ENCODE measurements around the gene PRKAG1.

Gene PRKAG1

DNA sequence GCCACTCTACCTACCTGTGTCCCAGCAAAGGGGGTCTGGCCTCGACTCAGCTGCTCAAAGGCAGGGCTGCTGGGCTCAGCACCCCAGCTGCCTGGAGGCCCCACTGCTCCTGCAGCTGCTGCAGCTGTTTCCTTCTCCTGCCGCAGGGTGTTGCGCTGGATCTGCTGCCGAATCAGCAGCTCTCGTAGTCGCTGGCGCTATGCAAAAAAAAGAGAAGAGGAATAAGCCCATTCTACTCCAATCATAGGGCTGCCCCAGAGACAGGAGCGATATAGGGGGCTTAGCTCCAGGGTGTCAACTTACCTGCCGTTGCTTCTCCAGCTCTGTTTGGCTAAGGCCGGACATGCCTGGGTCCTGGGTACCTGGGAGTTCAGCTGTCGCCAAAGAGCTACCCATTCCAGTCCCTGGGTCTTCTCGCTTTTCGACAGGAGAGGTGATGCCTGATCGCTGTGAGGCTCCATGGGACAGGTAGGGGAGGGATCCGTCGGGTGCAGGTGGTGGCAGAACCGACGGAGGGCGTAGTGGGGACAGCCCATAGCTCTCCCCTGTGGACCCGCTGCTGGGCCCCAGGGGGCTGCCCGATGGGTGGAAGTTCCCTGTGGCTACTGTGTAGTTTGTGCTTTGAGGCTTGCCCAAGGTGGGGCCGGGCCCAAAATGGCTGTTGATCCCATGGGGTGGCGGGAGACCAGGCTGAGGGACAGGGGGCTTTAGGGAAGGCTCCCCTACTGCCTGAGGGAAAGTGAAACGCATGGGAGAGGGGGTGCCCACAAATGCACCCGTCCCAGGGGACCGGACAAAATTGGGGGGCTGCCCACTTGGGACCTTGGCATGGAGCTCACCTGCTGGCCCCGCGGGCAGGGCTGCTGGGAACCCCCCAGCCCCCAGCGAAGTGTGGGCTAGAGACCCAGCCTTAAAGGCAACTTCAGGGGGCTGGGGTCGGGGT is 21.1 kb upstream of the PRKAG1 start:
- H3K36me3 ChIP-seq (ENCODE audit: control insufficient read depth, insufficient read depth, low read length): peaks cover 87% of the 10 kb centered on the region

GRCh38 chr12:49038291-49038955 is 19.8 kb upstream of the PRKAG1 start:
- Histone ChIP-seq H3K4me3 (ENCODE audit: insufficient read depth, low read depth, low read length, poor library complexity, severe bottlenecking) (no peak overlapping the region), H3K27ac (ENCODE audit: insufficient read depth, low read length, poor library complexity, severe bottlenecking) (no peak overlapping the region), H3K27me3 (replicated peaks; ENCODE audit: control insufficient read depth, insufficient read depth, low read length, poor library complexity, severe bottlenecking) (no peaks in the 10 kb centered on the region), H3K36me3 (ENCODE audit: control insufficient read depth, insufficient read depth, low read length) (peaks cover 86% of the 10 kb centered on the region), H3K4me1 (ENCODE audit: control insufficient read depth, insufficient read depth, low read length, poor library complexity, severe bottlenecking) (no peaks in the 10 kb centered on the region), H3K9me3 (ENCODE audit: control insufficient read depth, low read length) (no peaks in the 10 kb centered on the region)
- no peak for DNase-seq

More for the DNA sequence above, 21.1 kb upstream of the PRKAG1 start:
- no peaks in the 10 kb centered on the region for H3K27me3 ChIP-seq (replicated peaks; ENCODE audit: control insufficient read depth, insufficient read depth, low read length, poor library complexity, severe bottlenecking)
- peaks cover 4% of the 10 kb centered on the region for H3K4me1 ChIP-seq (ENCODE audit: control insufficient read depth, insufficient read depth, low read length, poor library complexity, severe bottlenecking)
- DNase-seq: no peak
- H3K4me3 ChIP-seq (ENCODE audit: insufficient read depth, low read depth, low read length, poor library complexity, severe bottlenecking): no peak overlapping the region
- H3K27ac ChIP-seq (ENCODE audit: insufficient read depth, low read length, poor library complexity, severe bottlenecking): no peak overlapping the region
- H3K9me3 ChIP-seq (ENCODE audit: control insufficient read depth, low read length): no peaks in the 10 kb centered on the region

DNA sequence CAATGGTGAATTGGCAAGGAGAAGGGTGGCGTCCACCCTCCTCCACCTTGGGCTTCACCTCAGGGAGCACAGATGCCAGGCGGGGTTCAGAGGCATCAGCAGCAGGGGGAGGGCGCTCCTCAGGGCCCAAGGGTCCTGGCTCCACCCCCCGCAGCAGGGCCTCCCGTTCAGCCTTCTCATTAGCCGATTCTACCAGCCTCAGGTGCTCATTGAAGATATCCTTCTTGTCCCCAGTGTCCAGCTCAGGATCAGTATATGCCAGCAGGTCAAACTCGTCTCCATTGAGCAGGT is 19.3 kb upstream of the PRKAG1 start:
- H3K36me3 ChIP-seq (ENCODE audit: control insufficient read depth, insufficient read depth, low read length): peaks cover 86% of the 10 kb centered on the region
- H3K4me3 ChIP-seq (ENCODE audit: insufficient read depth, low read depth, low read length, poor library complexity, severe bottlenecking): no peak overlapping the region
- no peaks in the 10 kb centered on the region for H3K4me1 ChIP-seq (ENCODE audit: control insufficient read depth, insufficient read depth, low read length, poor library complexity, severe bottlenecking)
- no peaks in the 10 kb centered on the region for H3K27me3 ChIP-seq (replicated peaks; ENCODE audit: control insufficient read depth, insufficient read depth, low read length, poor library complexity, severe bottlenecking)
- H3K27ac ChIP-seq (ENCODE audit: insufficient read depth, low read length, poor library complexity, severe bottlenecking): no peak overlapping the region
- no peaks in the 10 kb centered on the region for H3K9me3 ChIP-seq (ENCODE audit: control insufficient read depth, low read length)
- no peak for DNase-seq

- peaks cover 86% of the 10 kb centered on the region for H3K36me3 ChIP-seq (ENCODE audit: control insufficient read depth, insufficient read depth, low read length)
These were observed 18.8 kb upstream of the PRKAG1 start for GRCh38 chr12:49037111-49037946.

DNA sequence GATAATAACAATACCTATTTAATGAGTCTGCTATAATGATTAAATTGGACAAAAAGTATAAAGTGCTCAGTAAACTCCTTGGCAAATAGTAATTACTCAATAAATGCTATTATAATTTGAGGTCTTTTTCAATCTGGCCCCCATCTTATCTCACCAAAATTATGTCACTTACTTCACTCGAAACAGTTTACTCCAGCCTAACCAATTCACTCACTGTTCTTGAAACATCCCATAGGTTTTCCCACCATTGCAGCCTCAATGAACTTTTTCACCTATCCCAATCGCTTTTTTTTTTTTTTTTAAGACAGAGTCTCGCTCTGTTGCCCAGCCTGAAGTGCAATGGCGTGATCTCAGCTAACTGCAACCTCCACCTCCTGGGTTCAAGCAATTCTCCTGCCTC is 17.5 kb upstream of the PRKAG1 start:
- Histone ChIP-seq H3K36me3 (ENCODE audit: control insufficient read depth, insufficient read depth, low read length) (peaks cover 84% of the 10 kb centered on the region), H3K27me3 (replicated peaks; ENCODE audit: control insufficient read depth, insufficient read depth, low read length, poor library complexity, severe bottlenecking) (no peaks in the 10 kb centered on the region), H3K4me1 (ENCODE audit: control insufficient read depth, insufficient read depth, low read length, poor library complexity, severe bottlenecking) (no peaks in the 10 kb centered on the region), H3K4me3 (ENCODE audit: insufficient read depth, low read depth, low read length, poor library complexity, severe bottlenecking) (no peak overlapping the region), H3K27ac (ENCODE audit: insufficient read depth, low read length, poor library complexity, severe bottlenecking) (no peak overlapping the region), H3K9me3 (ENCODE audit: control insufficient read depth, low read length) (no peaks in the 10 kb centered on the region)
- DNase-seq: no peak

More at GRCh38 chr12:49037111-49037946, 18.8 kb upstream of the PRKAG1 start:
- H3K4me1 ChIP-seq (ENCODE audit: control insufficient read depth, insufficient read depth, low read length, poor library complexity, severe bottlenecking): no peaks in the 10 kb centered on the region
- no peaks in the 10 kb centered on the region for H3K9me3 ChIP-seq (ENCODE audit: control insufficient read depth, low read length)
- DNase-seq: no peak
- no peaks in the 10 kb centered on the region for H3K27me3 ChIP-seq (replicated peaks; ENCODE audit: control insufficient read depth, insufficient read depth, low read length, poor library complexity, severe bottlenecking)
- H3K27ac ChIP-seq (ENCODE audit: insufficient read depth, low read length, poor library complexity, severe bottlenecking): no peak overlapping the region
- no peak overlapping the region for H3K4me3 ChIP-seq (ENCODE audit: insufficient read depth, low read depth, low read length, poor library complexity, severe bottlenecking)

- H3K27ac ChIP-seq (ENCODE audit: insufficient read depth, low read length, poor library complexity, severe bottlenecking): no peak overlapping the region
- H3K27me3 ChIP-seq (replicated peaks; ENCODE audit: control insufficient read depth, insufficient read depth, low read length, poor library complexity, severe bottlenecking): no peaks in the 10 kb centered on the region
- no peak overlapping the region for H3K4me3 ChIP-seq (ENCODE audit: insufficient read depth, low read depth, low read length, poor library complexity, severe bottlenecking)
- no peaks in the 10 kb centered on the region for H3K4me1 ChIP-seq (ENCODE audit: control insufficient read depth, insufficient read depth, low read length, poor library complexity, severe bottlenecking)
- H3K9me3 ChIP-seq (ENCODE audit: control insufficient read depth, low read length): no peaks in the 10 kb centered on the region
- no peak for DNase-seq
- H3K36me3 ChIP-seq (ENCODE audit: control insufficient read depth, insufficient read depth, low read length): peaks cover 67% of the 10 kb centered on the region
These were observed 15.7 kb upstream of the PRKAG1 start for GRCh38 chr12:49034286-49034622.

- H3K27ac ChIP-seq (ENCODE audit: insufficient read depth, low read length, poor library complexity, severe bottlenecking): no peak overlapping the region
- no peaks in the 10 kb centered on the region for H3K4me1 ChIP-seq (ENCODE audit: control insufficient read depth, insufficient read depth, low read length, poor library complexity, severe bottlenecking)
- H3K27me3 ChIP-seq (replicated peaks; ENCODE audit: control insufficient read depth, insufficient read depth, low read length, poor library complexity, severe bottlenecking): no peaks in the 10 kb centered on the region
- H3K36me3 ChIP-seq (ENCODE audit: control insufficient read depth, insufficient read depth, low read length): peaks cover 67% of the 10 kb centered on the region
- H3K9me3 ChIP-seq (ENCODE audit: control insufficient read depth, low read length): no peaks in the 10 kb centered on the region
- no peak for DNase-seq
- H3K4me3 ChIP-seq (ENCODE audit: insufficient read depth, low read depth, low read length, poor library complexity, severe bottlenecking): no peak overlapping the region
These were observed 15.2 kb upstream of the PRKAG1 start for GRCh38 chr12:49033611-49034285.

DNA sequence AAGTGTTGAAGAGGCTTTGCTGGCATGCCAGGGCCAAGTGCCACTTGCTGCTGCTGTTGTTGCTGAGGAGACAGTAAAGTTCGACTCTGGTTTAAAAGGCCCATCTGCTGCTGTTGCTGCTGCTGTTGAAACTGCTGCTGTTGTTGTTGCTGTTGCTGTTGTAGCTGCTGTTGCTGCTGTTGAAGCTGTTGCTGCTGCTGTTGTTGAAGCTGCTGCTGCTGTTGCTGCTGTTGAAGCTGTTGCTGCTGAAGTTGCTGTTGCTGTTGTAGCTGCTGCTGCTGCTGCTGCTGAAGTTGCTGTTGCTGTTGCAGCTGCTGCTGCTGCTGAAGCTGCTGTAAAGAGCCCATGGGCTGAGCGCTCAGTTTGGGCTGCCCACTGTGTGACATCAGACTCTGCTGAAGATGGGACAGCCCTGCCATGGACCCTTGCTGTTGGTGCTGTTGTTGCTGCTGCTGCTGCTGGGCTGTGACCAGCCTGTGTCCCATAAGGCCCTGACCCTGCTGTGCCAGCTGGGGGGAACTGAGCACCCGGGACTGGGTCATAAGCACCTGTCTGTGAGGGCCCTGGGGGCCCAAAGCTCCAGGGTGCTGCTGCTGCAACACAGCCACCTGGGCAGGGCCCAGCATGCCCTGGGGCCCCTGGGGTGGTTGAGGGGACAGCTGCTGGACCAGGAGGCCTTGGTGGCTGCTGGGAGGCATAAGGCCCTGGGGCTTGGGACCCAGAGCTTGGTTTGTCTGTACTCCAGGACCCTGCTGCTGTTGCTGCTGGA is 14.3 kb upstream of the PRKAG1 start:
- H3K4me1 ChIP-seq (ENCODE audit: control insufficient read depth, insufficient read depth, low read length, poor library complexity, severe bottlenecking): no peaks in the 10 kb centered on the region
- H3K27ac ChIP-seq (ENCODE audit: insufficient read depth, low read length, poor library complexity, severe bottlenecking): no peak overlapping the region
- H3K36me3 ChIP-seq (ENCODE audit: control insufficient read depth, insufficient read depth, low read length): peaks cover 66% of the 10 kb centered on the region
- H3K27me3 ChIP-seq (replicated peaks; ENCODE audit: control insufficient read depth, insufficient read depth, low read length, poor library complexity, severe bottlenecking): no peaks in the 10 kb centered on the region
- DNase-seq: no peak
- no peaks in the 10 kb centered on the region for H3K9me3 ChIP-seq (ENCODE audit: control insufficient read depth, low read length)
- H3K4me3 ChIP-seq (ENCODE audit: insufficient read depth, low read depth, low read length, poor library complexity, severe bottlenecking): no peak overlapping the region

- Histone ChIP-seq H3K27me3 (replicated peaks; ENCODE audit: control insufficient read depth, insufficient read depth, low read length, poor library complexity, severe bottlenecking) (no peaks in the 10 kb centered on the region), H3K27ac (ENCODE audit: insufficient read depth, low read length, poor library complexity, severe bottlenecking) (no peak overlapping the region), H3K9me3 (ENCODE audit: control insufficient read depth, low read length) (no peaks in the 10 kb centered on the region), H3K36me3 (ENCODE audit: control insufficient read depth, insufficient read depth, low read length) (peaks cover 66% of the 10 kb centered on the region), H3K4me1 (ENCODE audit: control insufficient read depth, insufficient read depth, low read length, poor library complexity, severe bottlenecking) (no peaks in the 10 kb centered on the region), H3K4me3 (ENCODE audit: insufficient read depth, low read depth, low read length, poor library complexity, severe bottlenecking) (no peak overlapping the region)
- no peak for DNase-seq
These were observed 13.7 kb upstream of the PRKAG1 start for GRCh38 chr12:49032276-49032675.

Data from effector memory CD4-positive, alpha-beta T cell (primary cell).